Ammon's horn (tissue), 1 donor: ENCODE results near the gene SMIM43.

Experiments
- DNase-seq: peaks from one replicate; pipeline ENCODE4 v3.0.0-alpha.2; 2016; ENCODE audit warnings: low spot score

Gene SMIM43

DNA sequence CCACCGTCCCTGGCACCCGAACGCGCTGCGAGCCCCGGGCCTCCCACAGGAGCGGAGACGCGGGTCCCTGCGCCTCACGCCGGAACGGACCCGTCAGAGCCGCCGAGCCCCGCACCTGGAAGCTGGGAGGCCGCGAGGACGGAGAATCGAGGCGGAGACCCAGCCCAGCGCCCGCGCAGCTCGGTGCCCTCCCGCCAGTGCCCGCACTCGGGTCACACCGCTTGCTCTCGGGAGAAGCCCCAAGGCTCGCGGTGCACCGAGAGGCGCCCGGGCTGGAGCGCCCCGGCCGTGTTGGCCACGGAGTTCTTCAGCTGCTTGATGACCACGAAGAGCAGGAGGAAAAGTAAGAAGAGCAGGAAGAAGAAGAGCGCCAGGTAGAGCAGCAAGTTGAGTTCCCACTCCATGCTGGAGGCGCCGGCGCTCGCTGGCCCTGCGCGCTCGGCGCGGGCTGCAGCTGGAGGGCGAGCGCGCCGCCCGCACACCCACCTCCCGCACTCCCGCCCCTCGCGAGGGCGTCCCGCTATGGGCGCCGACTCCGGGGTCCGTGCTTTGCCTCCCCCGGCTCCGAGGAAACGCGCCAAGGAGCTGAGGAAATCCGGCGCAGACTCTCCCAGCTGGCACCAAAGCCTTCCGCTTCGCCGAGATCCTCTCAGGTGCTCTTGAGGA, at the start of gene SMIM43:
Gene SMIM43 (minus strand): TSS at position 463 of the 666 bp plus-strand sequence. CDS start 59 bp downstream, at position 404.
- no peak for DNase-seq

DNA sequence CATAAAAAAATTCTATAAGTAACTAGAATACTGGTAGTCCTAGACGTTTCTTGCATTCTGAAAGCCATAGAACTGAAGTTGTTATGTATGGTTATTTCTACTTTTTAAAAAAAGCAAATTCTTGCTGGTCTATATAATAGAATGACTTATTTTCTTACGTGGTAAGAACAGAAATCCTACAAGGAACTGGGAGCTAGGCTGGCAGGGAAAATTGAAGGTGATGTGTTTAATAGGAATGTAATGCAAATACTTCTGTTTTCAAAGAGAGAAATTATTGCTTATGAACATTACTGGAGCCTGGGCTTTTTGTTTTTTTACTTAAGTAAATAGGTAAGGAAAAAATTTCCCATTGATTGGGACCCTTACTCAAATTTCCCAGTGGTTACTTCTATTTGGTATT, 49.8 kb upstream of the SMIM43 start:
- no peak for DNase-seq

DNA sequence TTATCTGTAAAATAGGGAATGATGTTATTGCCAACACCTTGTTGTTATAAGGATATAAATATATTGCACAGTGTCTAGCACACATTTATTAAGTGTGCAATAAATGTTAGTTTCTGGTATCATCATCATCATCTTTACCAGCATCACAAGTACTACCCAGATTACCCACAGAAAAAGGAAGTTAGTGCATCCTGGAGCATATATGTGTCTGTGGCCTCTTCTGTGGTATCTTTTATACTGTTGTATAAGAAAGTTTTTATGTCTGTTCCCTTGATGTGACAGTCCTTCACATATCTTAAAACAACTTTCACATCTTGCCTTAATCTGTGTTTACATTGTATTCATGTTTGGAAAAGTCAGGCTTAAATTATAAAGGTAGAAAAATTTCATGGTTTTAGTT, 46.2 kb upstream of the SMIM43 start:
- no peak for DNase-seq

GRCh38 chr4:121806411-121806810, 41.4 kb upstream of the SMIM43 start:
- DNase-seq, result no peak

- DNase-seq, result no peak
Measured at GRCh38 chr4:121801715-121802075, 36.7 kb upstream of the SMIM43 start.

- peak; percentile 93 for DNase-seq
Measured at GRCh38 chr4:121800961-121801714, 36.2 kb upstream of the SMIM43 start, which contains the start of gene EXOSC9. Gene EXOSC9, plus strand, starts transcription at chr4:121801323. Its CDS starts 102 bp downstream, at chr4:121801425.

DNA sequence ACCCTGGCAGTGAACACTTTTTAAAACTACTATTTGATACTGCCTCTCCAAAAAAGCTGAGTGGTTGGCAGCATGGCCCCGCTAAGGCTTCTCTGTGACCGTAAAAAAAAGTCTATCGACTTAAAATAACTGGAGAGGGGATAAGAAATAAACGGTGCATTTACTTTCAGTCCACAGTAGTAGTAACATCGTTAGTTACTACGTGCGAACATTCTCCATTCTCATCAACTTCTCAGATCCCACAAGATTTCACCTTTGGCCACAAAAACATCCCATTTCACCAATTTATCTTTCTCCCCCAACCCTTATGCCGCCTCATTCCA, 35.6 kb upstream of the SMIM43 start:
- no peak for DNase-seq

- no peak for DNase-seq
Measured at GRCh38 chr4:121799867-121800501, 35.0 kb upstream of the SMIM43 start.

- DNase-seq, result no peak
Measured at GRCh38 chr4:121799208-121799823, 34.4 kb upstream of the SMIM43 start.

DNA sequence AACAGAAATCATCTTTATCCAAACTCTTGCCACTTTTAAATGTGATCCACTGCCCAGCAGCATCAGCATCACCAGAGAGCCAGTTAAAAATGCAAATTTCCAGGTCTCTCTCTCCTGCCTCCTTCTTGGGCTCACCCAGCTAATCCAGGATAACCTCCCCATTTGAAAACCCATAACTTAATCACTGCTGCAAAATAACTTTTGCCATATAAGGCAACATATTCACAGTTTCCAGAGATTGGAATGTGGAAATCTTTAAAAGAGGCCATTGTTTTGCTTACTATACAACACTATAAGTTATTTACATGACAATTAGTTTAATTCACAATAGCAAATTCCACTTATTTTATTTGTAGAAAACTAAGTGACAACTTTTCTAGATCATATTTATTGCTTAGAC, 31.3 kb upstream of the SMIM43 start:
- no peak for DNase-seq

- no peak for DNase-seq
Measured at GRCh38 chr4:121794505-121795188, 29.7 kb upstream of the SMIM43 start.

DNA sequence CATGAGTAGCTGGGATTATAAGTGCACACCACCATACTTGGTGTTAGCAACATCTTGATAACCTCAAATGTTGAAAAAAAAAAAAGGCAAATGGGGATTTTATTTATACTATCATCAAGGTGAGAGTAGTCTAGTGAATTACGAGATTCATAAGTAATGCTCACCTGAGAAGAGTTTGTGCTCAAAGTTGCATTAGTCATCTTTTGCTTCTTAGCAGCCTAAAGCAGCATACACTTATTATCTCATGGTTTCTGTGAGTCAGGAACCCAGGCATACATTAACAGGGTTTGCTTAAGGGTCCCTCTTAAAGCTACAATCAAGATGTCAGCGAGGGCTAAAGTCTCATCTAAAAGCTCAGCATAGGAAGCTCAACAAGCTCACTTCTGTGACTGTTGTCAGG, 28.0 kb upstream of the SMIM43 start:
- DNase-seq, result no peak

DNA sequence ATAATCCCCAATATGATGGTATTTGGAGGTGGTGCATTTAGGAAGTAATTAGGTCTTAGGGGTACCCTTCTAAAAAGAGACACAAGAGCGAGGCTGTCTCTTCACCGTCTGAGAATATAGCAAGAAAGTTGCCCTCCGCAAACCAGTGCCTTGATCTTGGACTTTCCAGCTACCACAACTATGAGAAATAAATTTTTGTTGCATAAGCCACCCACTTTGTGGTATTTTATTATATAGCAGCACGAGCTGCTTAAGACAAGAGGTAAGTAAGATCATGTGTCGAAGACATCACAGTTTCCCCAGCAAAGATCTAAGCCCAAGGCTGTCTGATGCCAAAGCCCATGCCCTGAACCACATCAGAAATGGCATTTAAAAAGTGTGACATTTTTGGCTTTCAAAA, 26.5 kb upstream of the SMIM43 start:
- no peak for DNase-seq

DNA sequence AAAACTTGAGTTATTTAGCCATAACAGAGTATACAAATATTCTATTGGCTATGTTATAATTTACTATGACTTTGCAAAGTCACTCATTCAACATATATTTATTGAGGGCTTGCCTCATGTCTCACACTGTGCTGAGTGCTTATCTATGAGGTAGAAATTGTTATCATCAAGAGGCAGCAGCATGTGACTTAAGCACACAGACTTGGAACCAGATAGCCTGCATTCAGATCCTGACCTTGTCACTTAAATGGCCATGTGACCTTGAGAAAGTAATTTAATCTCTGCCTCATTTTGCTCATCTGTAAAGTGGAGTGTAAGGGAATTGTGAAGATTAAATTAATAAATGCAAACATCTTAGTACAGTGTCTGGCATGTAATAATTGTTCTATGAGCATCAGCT, 26.0 kb upstream of the SMIM43 start:
- DNase-seq, result no peak

- DNase-seq, result no peak
Measured at GRCh38 chr4:121789960-121790829, 25.2 kb upstream of the SMIM43 start.

- no peak for DNase-seq
Measured at GRCh38 chr4:121789455-121789854, 24.5 kb upstream of the SMIM43 start.

DNA sequence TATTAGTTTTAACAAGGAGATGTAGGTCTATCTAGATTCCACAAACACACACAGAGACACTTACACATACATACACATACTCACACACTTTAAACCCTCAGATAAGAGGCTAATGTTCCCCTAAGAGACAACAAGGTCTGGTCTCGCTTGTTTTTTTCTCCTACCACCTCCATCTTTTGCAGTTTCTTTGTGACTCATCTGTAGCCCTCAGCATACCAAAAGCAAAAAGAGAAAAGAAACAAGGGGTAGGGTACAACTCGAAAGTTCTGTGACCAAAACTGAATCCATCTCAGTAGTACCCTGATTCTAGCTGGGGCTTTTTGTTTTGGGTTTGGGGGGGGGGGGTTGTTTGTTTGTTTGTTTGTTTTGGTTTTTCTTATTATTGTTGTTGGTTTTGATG, 23.9 kb upstream of the SMIM43 start:
- no peak for DNase-seq

GRCh38 chr4:121786221-121786620, 21.3 kb upstream of the SMIM43 start:
- DNase-seq, result no peak

DNA sequence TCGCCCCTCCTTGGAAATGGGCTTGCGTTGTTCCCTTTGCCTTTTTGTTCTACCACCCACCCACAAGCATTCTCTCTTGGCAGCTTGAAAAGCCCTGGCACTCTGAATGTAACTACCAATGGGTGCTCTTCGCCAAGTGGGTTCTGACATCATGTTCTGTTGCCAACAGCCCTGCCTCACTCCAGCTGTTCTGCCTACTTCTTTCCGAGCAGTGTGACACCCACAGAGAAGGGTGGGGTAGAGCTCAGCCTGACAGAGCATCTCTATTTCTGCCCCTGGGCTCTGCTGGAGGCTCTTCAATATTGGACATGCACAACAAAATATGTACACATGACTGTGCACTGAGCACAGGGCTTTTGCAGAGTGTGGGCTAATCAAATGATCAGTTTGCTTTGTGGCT, 20.5 kb upstream of the SMIM43 start:
- peak; percentile 58 for DNase-seq

- DNase-seq, result no peak
Measured at GRCh38 chr4:121784975-121785374, 20.0 kb upstream of the SMIM43 start.

DNA sequence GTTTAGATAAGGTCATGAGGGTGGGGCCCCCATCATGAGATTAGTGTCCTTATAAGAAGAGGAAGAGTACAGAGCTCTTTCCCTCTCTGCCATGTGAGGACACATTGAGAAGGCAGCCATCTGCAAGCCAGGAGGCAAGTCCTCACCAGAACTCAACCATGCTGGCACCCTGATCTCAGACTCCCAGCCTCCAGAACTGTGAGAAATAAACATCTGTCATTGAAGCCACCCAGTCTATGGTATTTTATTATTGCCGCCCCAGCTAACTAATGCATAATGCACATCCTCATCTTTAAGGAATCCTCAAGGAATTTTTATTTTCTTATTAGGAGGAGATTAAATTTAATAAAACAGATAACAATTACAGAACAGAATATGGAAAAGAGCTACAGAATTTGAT, 19.4 kb upstream of the SMIM43 start:
- DNase-seq, result no peak
